Keratinocyte (primary cell): ENCODE data around the gene XYLB. TPM values are rescaled to one million over a fixed set of nuclear protein-coding genes. Genes with fewer than 3 reads are reported as not detected.

Experiments used
- DNase-seq: peaks from one replicate; pipeline ENCODE4 v3.0.0-alpha.2; 2011; ENCODE audit warnings: low read depth, missing footprints, low spot score
- FAIRE-seq: peaks from 2 replicates; lab custom pipeline; 2011; peaks lifted over from hg19 to GRCh38; lab: Jason Lieb, UNC
- H2AFZ ChIP-seq: 2 replicates; pipeline ENCODE4 v1.6.0; 2012; ENCODE audit warnings: low read length, control low read depth, inconsistent platforms; ENCODE audit not compliant: control insufficient read depth
- H3K27ac ChIP-seq: 2 replicates; pipeline ENCODE4 v1.5.1; 2011; ENCODE audit warnings: low read length; ENCODE audit not compliant: control insufficient read depth, insufficient read depth
- H3K27me3 ChIP-seq: 3 replicates; pipeline ENCODE4 v1.6.0; 2011; ENCODE audit warnings: low read length; ENCODE audit not compliant: control insufficient read depth, insufficient read depth; ENCODE audit errors: extremely low read depth
- H3K36me3 ChIP-seq, 2 experiments: 2 replicates in 1 of 2; 3 replicates in 1 of 2; pipeline ENCODE4 v1.5.1; 2011; ENCODE audit warnings: low read length in 2 of 2, mild to moderate bottlenecking in 1 of 2; ENCODE audit not compliant: control insufficient read depth in 2 of 2, insufficient read depth in 2 of 2; ENCODE audit errors: extremely low read depth in 1 of 2
- H3K4me1 ChIP-seq: 3 replicates; pipeline ENCODE4 v1.5.1; 2011; ENCODE audit warnings: low read length; ENCODE audit not compliant: control insufficient read depth, insufficient read depth; ENCODE audit errors: extremely low read depth
- H3K4me2 ChIP-seq: 3 replicates; pipeline ENCODE4 v1.6.0; 2011; ENCODE audit warnings: low read depth, low read length; ENCODE audit not compliant: control insufficient read depth, insufficient read depth; ENCODE audit errors: extremely low read depth
- H3K4me3 ChIP-seq, 3 experiments: fragments of 200-600 bp in 1 of 3; sonication (generic) in 1 of 3; 2 replicates in 2 of 3; 3 replicates in 1 of 3; pipeline ENCODE4 v1.5.1; 2011 to 2016; ENCODE audit warnings: low read length in 3 of 3, mild to moderate bottlenecking in 3 of 3, control low read depth in 2 of 3, inconsistent platforms in 1 of 3, low read depth in 1 of 3, mixed read lengths in 1 of 3, mixed run types in 1 of 3, moderate library complexity in 1 of 3; ENCODE audit not compliant: control insufficient read depth in 2 of 3, insufficient read depth in 2 of 3; ENCODE audit errors: extremely low read depth in 1 of 3
- H3K79me2 ChIP-seq: 2 replicates; pipeline ENCODE4 v1.6.0; 2012; ENCODE audit warnings: low read length; ENCODE audit not compliant: control insufficient read depth, insufficient read depth
- H3K9ac ChIP-seq: 3 replicates; pipeline ENCODE4 v1.6.0; 2011; ENCODE audit warnings: low read length; ENCODE audit not compliant: control insufficient read depth, insufficient read depth; ENCODE audit errors: extremely low read depth
- H3K9me1 ChIP-seq: 3 replicates; pipeline ENCODE4 v1.6.0; 2011; ENCODE audit warnings: low read length; ENCODE audit not compliant: control insufficient read depth, insufficient read depth; ENCODE audit errors: extremely low read depth
- H3K9me3 ChIP-seq: 2 replicates; pipeline ENCODE4 v1.5.1; 2012; ENCODE audit warnings: low read depth, low read length; ENCODE audit not compliant: control insufficient read depth
- H4K20me1 ChIP-seq: 3 replicates; pipeline ENCODE4 v1.6.0; 2011; ENCODE audit warnings: low read length; ENCODE audit not compliant: control insufficient read depth, insufficient read depth; ENCODE audit errors: extremely low read depth
- CTCF ChIP-seq, 3 experiments: IDR thresholded peaks in 1 of 3; conservative IDR thresholded peaks in 1 of 3; optimal IDR thresholded peaks in 1 of 3; 2 replicates in 2 of 3; 3 replicates in 1 of 3; pipeline versions ENCODE3 to v1.5.1; 2011; ENCODE audit warnings: low read length in 3 of 3, mild to moderate bottlenecking in 3 of 3, moderate library complexity in 2 of 3, control low read depth in 1 of 3, inconsistent platforms in 1 of 3; ENCODE audit not compliant: insufficient read depth in 2 of 3; ENCODE audit errors: extremely low read depth in 1 of 3
- EZH2 ChIP-seq: IDR thresholded peaks from one replicate; pipeline ENCODE4 v1.6.1; 2012; ENCODE audit warnings: inconsistent platforms, mild to moderate bottlenecking, low read length, moderate library complexity
- dilution Hi-C: fragments of 300-500 bp; cut with MboI; formaldehyde crosslinking; loops from one replicate; pipeline ENCODE4 v1.7.0; 2020; ENCODE audit warnings: low sequenced_read_pairs; ENCODE audit not compliant: extremely low pct_ligation_motif_present
- polyA plus RNA-seq, 5 experiments: library from polyadenylated mRNA; depleted of rRNA in 3 of 5; stranded (reverse) in 3 of 5; stranded (forward) in 1 of 5; unstranded in 1 of 5; fragments of >200 nt; gene quantifications; 1 replicate in 1 of 5; 2 replicates in 3 of 5; 3 replicates in 1 of 5; pipeline versions ENCODE4 v1.2.1 to v1.2.3, GENCODE V29; 2011 to 2012; ENCODE audit warnings: missing spikeins in 2 of 5, low read depth in 1 of 5, low replicate concordance in 1 of 5

Gene XYLB
- polyA plus RNA-seq, 1 donor (not counting 4 experiments of a cell fraction or from before 2014, with no cell fraction given), result 1.8 TPM

GRCh38 chr3:38386992-38387750, 40.6 kb downstream of the XYLB start:
- Histone ChIP-seq H3K27me3 (no peaks in the 10 kb centered on the region), H3K9me1 (no peaks in the 10 kb centered on the region), H3K4me1 (no peaks in the 10 kb centered on the region), H3K4me3 (no peak overlapping the region), H3K27ac (no peak overlapping the region), H3K9me3 (no peaks in the 10 kb centered on the region), H3K4me2 (no peak overlapping the region), H3K79me2 (no peaks in the 10 kb centered on the region), H2AFZ (no peak overlapping the region), H4K20me1 (no peaks in the 10 kb centered on the region), H3K9ac (no peak overlapping the region), H3K36me3 (peaks cover 0 to 2% of the 10 kb centered on the region in 2 experiments)
- dilution Hi-C loops, result no loop called here
- FAIRE-seq (no peak), DNase-seq (no peak)
- TF ChIP-seq EZH2 (no peak), CTCF (optimal IDR thresholded peaks at IDR 0.05 in 1 of 3, IDR thresholded peaks at IDR 0.05 in 1 of 3, conservative IDR thresholded peaks at IDR 0.05 in 1 of 3; ENCODE audit: extremely low read depth in 1 of 3, insufficient read depth in 2 of 3, low read length in 3 of 3) (no peak)

GRCh38 chr3:38387862-38388261, 41.3 kb downstream of the XYLB start:
- no peaks in the 10 kb centered on the region for H3K79me2 ChIP-seq
- no peak for FAIRE-seq
- dilution Hi-C loops, result no loop called here

More at GRCh38 chr3:38387862-38388261, 41.3 kb downstream of the XYLB start:
- Histone ChIP-seq H4K20me1 (no peaks in the 10 kb centered on the region), H3K4me1 (no peaks in the 10 kb centered on the region), H3K9me1 (no peaks in the 10 kb centered on the region), H3K27me3 (no peaks in the 10 kb centered on the region), H3K9me3 (no peaks in the 10 kb centered on the region), H3K27ac (no peak overlapping the region), H2AFZ (no peak overlapping the region), H3K36me3 (peaks cover 0 to 2% of the 10 kb centered on the region in 2 experiments), H3K4me3 (no peak overlapping the region), H3K4me2 (no peak overlapping the region), H3K9ac (no peak overlapping the region)
- TF ChIP-seq CTCF (optimal IDR thresholded peaks at IDR 0.05 in 1 of 3, IDR thresholded peaks at IDR 0.05 in 1 of 3, conservative IDR thresholded peaks at IDR 0.05 in 1 of 3; ENCODE audit: extremely low read depth in 1 of 3, insufficient read depth in 2 of 3, low read length in 3 of 3), result no peak
- TF ChIP-seq EZH2, result no peak
- DNase-seq, result no peak
